SU-DHL-6 (cell line): ENCODE measurements around the gene TESK2.

Experiments
- CTCF ChIP-seq: fragments of 200-600 bp; sonication (generic); IDR thresholded peaks from one replicate; pipeline ENCODE4 v1.5.1; 2017; ENCODE audit warnings: antibody characterized with exemption, mild to moderate bottlenecking, low read length, moderate library complexity; ENCODE audit not compliant: insufficient read depth, poor library complexity, severe bottlenecking
- EZH2phosphoT487 ChIP-seq: fragments of 200-600 bp; sonication (generic), shearing (Covaris generic); conservative IDR thresholded peaks from 2 replicates; pipeline ENCODE4 v1.6.1; 2018; ENCODE audit warnings: mild to moderate bottlenecking, antibody characterized with exemption, low read length, moderate library complexity, mixed read lengths

- TF ChIP-seq CTCF (no peak), EZH2phosphoT487 (no peak)
Measured at GRCh38 chr1:45521413-45522323, 30.7 kb upstream of the TESK2 start, which contains the start of gene PRDX1.
